GM18861 (cell line): ENCODE measurements around the gene TBC1D22A.
"Not testable (repeated sequence)": the region's sequence is repeated elsewhere in the genome, so short reads cannot be mapped to it uniquely, and the experiment has no call there.

ENCODE experiments used
- ATAC-seq: cut with Tn5 transposase; IDR thresholded peaks from one replicate; pipeline ENCODE4 v1.9.1; 2021; ENCODE audit not compliant: unreplicated experiment

TBC1D22A gene

DNA sequence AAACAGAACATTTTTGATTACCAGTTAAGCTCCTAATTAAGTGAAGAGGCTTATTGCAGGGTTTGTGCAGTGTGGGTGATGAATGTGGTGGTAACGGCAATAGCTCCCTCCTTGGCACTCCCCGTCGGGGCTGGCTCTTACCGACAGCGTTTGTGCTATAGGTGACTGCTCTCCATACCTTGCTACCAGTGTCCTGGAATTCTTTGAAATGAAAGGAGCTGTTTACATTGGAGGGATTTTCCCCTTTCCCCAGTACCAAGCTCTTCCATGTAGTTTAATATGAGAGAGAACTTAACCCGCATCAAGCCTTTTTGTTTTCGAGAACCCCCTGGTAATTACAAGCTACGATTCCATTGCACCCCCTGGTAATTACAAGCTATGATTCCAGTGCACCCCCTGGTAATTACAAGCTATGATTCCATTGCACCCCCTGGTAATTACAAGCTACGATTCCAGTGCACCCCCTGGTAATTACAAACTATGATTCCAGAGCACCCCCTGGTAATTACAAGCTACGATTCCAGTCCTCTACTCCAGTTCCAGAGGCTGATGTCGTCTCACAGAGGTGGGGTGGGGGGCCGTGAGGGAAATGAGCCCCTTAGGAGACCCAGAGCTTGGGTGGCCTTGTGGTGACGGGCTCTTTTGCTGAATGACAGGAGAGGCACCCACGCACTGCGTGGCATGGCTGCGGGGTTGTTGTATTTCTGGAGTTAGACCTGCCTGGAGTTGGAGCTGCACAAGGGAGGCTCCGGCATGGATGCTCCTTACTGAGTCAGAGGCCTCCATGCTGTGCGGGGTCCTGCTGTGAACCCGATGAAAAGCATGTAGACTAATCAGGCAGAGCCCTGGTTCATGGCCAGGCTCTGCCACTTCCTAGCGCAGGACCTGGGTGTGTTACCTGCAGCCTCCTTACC lies 205.3 kb downstream of the TBC1D22A start:
- no peak for ATAC-seq

- ATAC-seq, result no peak
Observed at GRCh38 chr22:46968359-46968740, 205.9 kb downstream of the TBC1D22A start.

DNA sequence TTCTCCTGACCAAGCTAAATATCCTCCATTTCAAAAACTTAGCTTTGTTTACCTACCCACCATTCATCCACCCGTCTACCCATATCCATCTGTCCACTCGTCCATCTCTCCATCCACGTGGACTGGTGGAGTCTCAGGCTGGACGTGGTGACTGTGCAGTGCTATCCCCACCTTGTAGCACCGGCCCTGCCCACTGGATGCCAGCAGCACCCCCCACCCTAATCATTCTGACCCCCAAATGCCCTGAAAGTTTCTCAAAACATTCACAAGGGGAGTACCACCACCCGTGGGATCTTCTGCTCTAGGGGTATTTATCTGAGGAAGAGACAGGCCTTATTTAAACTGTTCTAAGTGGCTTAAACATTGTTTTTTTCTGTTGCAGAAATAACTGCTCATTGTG lies 206.4 kb downstream of the TBC1D22A start:
- no peak for ATAC-seq

DNA sequence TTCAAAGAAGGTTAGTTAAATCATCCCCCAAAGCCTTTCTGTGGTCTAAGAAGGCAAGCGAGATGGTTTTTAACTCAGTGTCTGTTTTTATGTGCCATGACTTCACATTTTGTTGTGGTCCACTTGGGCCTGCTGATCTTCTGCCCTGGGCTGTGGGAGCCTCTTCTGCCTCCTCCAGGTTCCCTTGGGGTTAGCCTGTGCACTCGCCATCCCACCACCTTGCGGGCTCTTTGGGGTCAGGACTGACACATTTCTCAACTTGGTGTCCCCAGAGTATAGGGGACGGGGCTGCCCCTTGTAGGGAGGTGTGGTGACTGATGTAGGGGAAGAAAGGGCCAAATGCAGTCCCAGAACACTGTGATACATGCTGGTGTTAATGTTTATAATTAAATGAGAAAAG lies 207.0 kb downstream of the TBC1D22A start:
- peak; percentile 83 for ATAC-seq

- no peak for ATAC-seq
Observed at GRCh38 chr22:46969961-46970360, 207.5 kb downstream of the TBC1D22A start.

DNA sequence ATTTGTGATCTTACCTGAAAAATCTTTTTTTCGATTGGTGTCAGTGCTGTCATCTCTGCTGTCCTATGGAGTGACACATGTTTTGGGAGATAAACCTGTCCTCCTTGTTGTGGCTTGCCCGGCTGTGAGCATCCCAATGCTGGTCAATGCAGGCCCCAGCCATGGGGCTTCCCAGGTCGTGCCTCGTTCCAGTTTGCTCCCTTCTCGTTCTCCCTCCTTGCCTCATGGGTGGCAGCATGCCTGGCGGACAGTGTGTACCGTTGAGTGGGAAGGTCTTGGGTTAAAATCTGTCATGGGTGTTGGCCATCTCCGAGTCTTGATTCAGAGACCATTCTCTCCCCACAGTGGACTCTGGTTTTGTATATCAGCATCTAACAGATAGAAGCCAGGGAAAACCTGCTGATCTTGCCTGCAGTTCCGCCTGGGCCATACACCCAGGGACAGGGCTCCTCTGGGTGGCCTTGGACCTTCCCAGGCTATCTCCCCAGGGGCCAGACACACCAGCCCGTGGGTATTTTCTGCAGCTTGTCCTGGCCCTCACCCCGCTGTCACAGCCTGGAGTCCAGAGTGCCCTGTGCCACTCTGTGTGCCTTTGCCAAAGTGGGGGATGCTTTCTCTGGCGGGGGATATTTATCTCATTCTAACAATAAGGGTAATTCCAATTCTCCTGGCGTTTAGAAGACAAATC lies 208.1 kb downstream of the TBC1D22A start:
- ATAC-seq, result no peak

DNA sequence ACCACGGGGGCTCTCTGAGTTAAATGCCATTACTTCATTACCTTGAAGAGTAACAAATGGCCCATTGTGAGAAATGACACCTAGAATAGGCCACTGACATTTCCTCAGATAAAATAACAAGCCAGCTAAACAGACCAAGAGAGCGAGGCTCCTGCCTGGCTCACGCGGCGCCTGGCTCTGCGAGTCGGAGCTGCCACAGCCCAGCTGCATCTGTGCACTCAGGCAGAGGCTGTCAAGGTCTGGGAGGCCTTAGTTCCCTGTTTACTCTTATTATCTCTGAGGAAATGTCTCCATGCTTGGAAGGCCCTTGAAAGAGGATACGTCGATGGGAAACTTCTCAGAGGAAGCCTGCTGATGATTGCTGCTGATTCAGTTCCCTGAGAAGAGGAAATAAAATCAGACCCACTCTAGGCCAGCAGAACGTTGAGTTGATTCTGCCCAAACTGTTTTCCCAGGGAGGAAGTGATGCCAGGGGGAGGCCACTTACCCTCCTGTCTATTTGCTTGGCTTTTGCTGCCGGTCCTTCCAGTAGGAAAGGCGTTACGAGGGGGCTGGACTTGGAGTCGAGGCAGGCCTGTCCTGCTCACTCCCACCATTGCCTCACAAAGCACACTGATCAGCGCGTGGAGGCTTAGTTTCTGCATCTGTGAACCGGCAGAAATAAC lies 208.8 kb downstream of the TBC1D22A start:
- ATAC-seq, result no peak

- ATAC-seq, result no peak
Observed at GRCh38 chr22:46971764-46972125, 209.3 kb downstream of the TBC1D22A start.

DNA sequence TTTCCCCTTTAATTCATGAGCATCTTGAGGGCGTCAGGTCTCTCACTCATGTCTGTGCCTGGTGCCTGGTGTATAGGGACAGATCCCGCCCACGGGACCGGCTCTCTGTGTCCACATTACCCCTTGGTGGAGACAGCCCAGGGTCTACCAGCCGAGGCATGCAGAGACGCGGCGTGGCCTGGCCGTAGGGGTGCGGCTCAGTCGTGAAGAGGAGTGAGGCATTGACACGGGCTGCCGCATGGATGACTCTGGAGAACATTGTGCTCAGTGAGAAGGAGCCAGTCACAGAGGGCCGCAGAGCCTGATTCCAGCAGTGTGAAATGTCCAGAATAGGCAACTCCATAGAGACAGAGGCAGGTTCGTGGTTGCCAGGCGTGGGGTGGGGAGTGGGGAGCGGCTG lies 209.8 kb downstream of the TBC1D22A start:
- no peak for ATAC-seq

GRCh38 chr22:46972901-46973831 lies 210.7 kb downstream of the TBC1D22A start:
- no peak for ATAC-seq

GRCh38 chr22:46974077-46974476 lies 211.6 kb downstream of the TBC1D22A start:
- ATAC-seq, result no peak

GRCh38 chr22:46974631-46975585 lies 212.5 kb downstream of the TBC1D22A start:
- no peak for ATAC-seq

DNA sequence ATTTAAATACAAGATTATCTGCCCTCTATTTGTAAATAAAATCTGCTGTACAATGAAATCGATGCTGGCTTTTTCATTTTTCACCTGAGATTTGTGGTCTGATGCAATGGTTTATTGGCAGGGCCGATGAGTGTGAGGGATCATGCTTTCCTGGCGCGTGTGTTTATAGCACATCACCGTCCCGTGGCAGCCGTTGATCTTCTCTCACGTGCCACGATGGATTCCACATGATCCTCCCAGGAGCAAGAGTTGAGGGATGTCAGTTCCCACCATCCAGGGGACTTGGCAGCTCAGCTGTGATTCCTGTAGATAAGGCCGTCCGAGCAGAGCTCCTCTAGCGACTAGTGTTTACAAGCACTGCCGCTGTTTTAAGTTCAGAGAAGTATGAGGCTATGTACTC lies 213.7 kb downstream of the TBC1D22A start:
- ATAC-seq, result no peak

- no peak for ATAC-seq
Observed at GRCh38 chr22:46976598-46976997, 214.1 kb downstream of the TBC1D22A start.

- ATAC-seq, result no peak
Observed at GRCh38 chr22:46977656-46978343, 215.3 kb downstream of the TBC1D22A start.

DNA sequence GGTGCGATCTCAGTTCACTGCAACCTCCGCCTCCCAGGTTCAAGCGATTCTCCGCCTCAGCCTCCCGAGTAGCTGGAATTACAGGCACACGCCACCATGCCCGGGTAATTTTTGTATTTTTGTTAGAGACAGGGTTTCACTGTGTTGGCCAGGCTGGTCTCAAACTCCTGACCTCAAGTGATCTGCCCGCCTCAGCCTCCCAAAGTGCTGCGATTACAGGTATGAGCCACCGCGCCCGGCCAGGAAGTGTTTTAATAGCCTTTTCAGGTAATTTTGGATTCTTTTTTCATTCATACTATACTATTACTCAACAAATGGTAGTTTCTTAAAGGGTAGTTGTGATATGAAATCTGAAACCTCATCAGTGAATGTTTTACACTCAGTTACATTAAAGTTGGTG lies 216.2 kb downstream of the TBC1D22A start:
- ATAC-seq, result not testable (repeated sequence)

GRCh38 chr22:46979506-46979905 lies 217.1 kb downstream of the TBC1D22A start:
- ATAC-seq, result no peak

GRCh38 chr22:46980392-46980791 lies 217.9 kb downstream of the TBC1D22A start:
- no peak for ATAC-seq

DNA sequence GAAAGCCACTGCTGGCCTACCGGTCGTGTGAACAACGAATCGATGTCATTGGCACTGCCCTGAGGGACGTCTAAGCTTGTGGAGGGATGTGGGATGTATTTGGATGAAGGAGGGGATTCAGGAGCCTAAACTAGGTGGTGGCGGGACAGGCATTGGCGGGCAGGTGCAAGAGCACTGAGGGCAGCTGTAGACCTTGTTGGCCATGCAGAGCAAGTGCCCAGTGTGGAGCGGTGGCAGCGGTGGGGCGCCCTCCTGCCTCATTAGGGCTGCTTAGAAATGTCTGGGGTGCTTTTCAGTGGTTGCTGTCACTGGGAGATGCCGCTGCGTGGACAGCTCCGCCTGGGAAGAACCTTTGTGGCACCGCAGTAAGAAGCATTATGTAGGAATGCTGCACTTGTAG lies 220.2 kb downstream of the TBC1D22A start:
- no peak for ATAC-seq
